Panc1 (cell line): ENCODE measurements around the gene LILRA5. TPM values are rescaled to one million over a fixed set of nuclear protein-coding genes. Genes with fewer than 3 reads are reported as not detected.

Source experiments
- ATAC-seq: fragments of 200-7000 bp; cut with Tn5 transposase; 2 replicates; pipeline ENCODE4 v1.9.1; 2020; ENCODE audit warnings: mild to moderate bottlenecking, moderate library complexity
- BruUV-seq: library from RNA; stranded (reverse); fragments of 400-500 nt; replicated peaks from 2 replicates; lab custom pipeline; 2021; lab: Mats Ljungman, UMichigan
- CTCF ChIA-PET: fragments of 300-600 bp; sonication (Branson Sonifier 250); formaldehyde crosslinking; loops from one replicate; lab custom pipeline; 2022; ENCODE audit warnings: antibody characterized with exemption; lab: Charles Lee
- POLR2A ChIA-PET: fragments of 300-600 bp; sonication (Branson Sonifier 250); formaldehyde crosslinking; loops from one replicate; lab custom pipeline; 2022; ENCODE audit warnings: antibody characterized with exemption; lab: Charles Lee
- DNase-seq: peaks from one replicate; pipeline ENCODE4 v3.0.0-alpha.2; 2010; ENCODE audit warnings: low read depth, low spot score
- H3K27ac ChIP-seq: 2 replicates; pipeline ENCODE4 v1.5.1; 2011; ENCODE audit warnings: mild to moderate bottlenecking, low read length, inconsistent platforms
- H3K27me3 ChIP-seq: fragments of 200-500 bp; sonication (Bioruptor generic); 2 replicates; pipeline ENCODE4 v1.6.0; 2014; ENCODE audit warnings: low read length, inconsistent platforms; ENCODE audit not compliant: control insufficient read depth, insufficient read depth
- H3K36me3 ChIP-seq: fragments of 200-500 bp; sonication (Bioruptor generic); 2 replicates; pipeline ENCODE4 v1.5.1; 2014; ENCODE audit warnings: inconsistent platforms, mild to moderate bottlenecking, low read length, moderate library complexity; ENCODE audit not compliant: control insufficient read depth, insufficient read depth
- H3K4me1 ChIP-seq: 2 replicates; pipeline ENCODE4 v1.5.1; 2011; ENCODE audit warnings: inconsistent platforms, mild to moderate bottlenecking, low read length, moderate library complexity; ENCODE audit not compliant: control insufficient read depth, insufficient read depth
- H3K4me3 ChIP-seq, 2 experiments: 2 replicates each; pipeline ENCODE4 v1.5.1; 2011 to 2012; ENCODE audit warnings: low read depth in 2 of 2, low read length in 2 of 2, mild to moderate bottlenecking in 2 of 2, inconsistent platforms in 1 of 2, moderate library complexity in 1 of 2
- H3K9me3 ChIP-seq: fragments of 200-500 bp; sonication (Bioruptor generic); 2 replicates; pipeline ENCODE4 v1.5.1; 2014; ENCODE audit warnings: low read depth, mild to moderate bottlenecking, inconsistent platforms, low read length, moderate library complexity; ENCODE audit not compliant: control insufficient read depth, insufficient read depth
- CTCF ChIP-seq: fragments of 450-650 bp; IDR thresholded peaks from 2 replicates; pipeline ENCODE4 v1.5.1; 2017; ENCODE audit warnings: mild to moderate bottlenecking
- POLR2AphosphoS5 ChIP-seq: IDR thresholded peaks from 2 replicates; pipeline ENCODE4 v1.6.1; 2012; ENCODE audit warnings: mild to moderate bottlenecking, low read depth, low read length, moderate library complexity
- REST ChIP-seq, 2 experiments: IDR thresholded peaks; 2 replicates each; pipeline ENCODE4 v1.6.1; 2011 to 2012; ENCODE audit warnings: low read depth in 2 of 2, control low read depth in 1 of 2, low read length in 1 of 2, mild to moderate bottlenecking in 1 of 2, moderate library complexity in 1 of 2; ENCODE audit not compliant: insufficient read depth in 1 of 2
- SIN3A ChIP-seq: IDR thresholded peaks from 2 replicates; pipeline ENCODE4 v1.6.1; 2012; ENCODE audit warnings: low read depth, mild to moderate bottlenecking, low read length, moderate library complexity, borderline replicate concordance; ENCODE audit not compliant: insufficient read depth
- TCF7L2 ChIP-seq: IDR thresholded peaks from 2 replicates; pipeline ENCODE4 v1.6.1; 2011; ENCODE audit warnings: mild to moderate bottlenecking, low read depth, low read length, inconsistent platforms
- in situ Hi-C: cut with HindIII; loops from 2 replicates; pipeline ENCODE4 v1.10.0; 2016; ENCODE audit warnings: low sequenced_read_pairs, low pct_unique_long_range_greater_than_20kb
- intact Hi-C: fragments of 100-400 bp; cut with micrococcal nuclease; formaldehyde crosslinking; loops from one replicate; pipeline ENCODE4 v1.10.0; 2022; ENCODE audit not compliant: unreplicated experiment
- total RNA-seq: library from RNA; stranded (reverse); gene quantifications from one replicate; pipeline ENCODE4 v1.2.1, GENCODE V29; 2021; ENCODE audit not compliant: unreplicated experiment

LILRA5 gene
- total RNA-seq, 1 experiment from 2014 or later, result not detected

- DNase-seq, result no peak
- Histone ChIP-seq H3K36me3 (no peaks in the 10 kb centered on the region), H3K27me3 (no peaks in the 10 kb centered on the region), H3K27ac (no peak overlapping the region), H3K9me3 (no peaks in the 10 kb centered on the region), H3K4me3 (no peak overlapping the region), H3K4me1 (no peaks in the 10 kb centered on the region)
- CTCF ChIA-PET, result interaction anchor here (0.6 kb wide), 1 partner anchor 53 kb away, joined by 3 read pairs; no protein-coding TSS in a partner anchor
- POLR2A ChIA-PET, result interaction anchor here (0.5 kb wide), 1 partner anchor 641 kb away, joined by 3 read pairs; no protein-coding TSS in a partner anchor
- BruUV-seq, result no TSS peak
- in situ Hi-C loops, result no loop called here
- no peak for TF ChIP-seq TCF7L2
- TF ChIP-seq CTCF, result no peak
- no peak for TF ChIP-seq POLR2AphosphoS5
- TF ChIP-seq REST (IDR thresholded peaks at IDR 0.05; ENCODE audit: insufficient read depth in 1 of 2, low read depth in 2 of 2, low read length in 1 of 2), result no peak
- TF ChIP-seq SIN3A, result no peak
- ATAC-seq, result no peak
- intact Hi-C loops, result no loop called here
Measured at GRCh38 chr19:54333586-54334298, 20.8 kb upstream of the LILRA5 start.

- no TSS peak for BruUV-seq
- CTCF ChIA-PET, result interaction anchor here (0.6 kb wide), 1 partner anchor 106 kb away, joined by 3 read pairs; no protein-coding TSS in a partner anchor
- Histone ChIP-seq H3K27ac (no peak overlapping the region), H3K9me3 (no peaks in the 10 kb centered on the region), H3K4me3 (no peak overlapping the region), H3K27me3 (no peaks in the 10 kb centered on the region), H3K4me1 (no peaks in the 10 kb centered on the region), H3K36me3 (no peaks in the 10 kb centered on the region)
- DNase-seq (no peak), ATAC-seq (no peak)
- intact Hi-C loops, result no loop called here
- no peak for TF ChIP-seq REST (IDR thresholded peaks at IDR 0.05; ENCODE audit: insufficient read depth in 1 of 2, low read depth in 2 of 2, low read length in 1 of 2)
- TF ChIP-seq POLR2AphosphoS5, result no peak
- TF ChIP-seq SIN3A, result no peak
- TF ChIP-seq TCF7L2, result no peak
- no peak for TF ChIP-seq CTCF
- POLR2A ChIA-PET, result no interaction called here
- in situ Hi-C loops, result no loop called here
Measured at GRCh38 chr19:54332149-54332548, 19.2 kb upstream of the LILRA5 start.
